Panc1 (cell line): ENCODE results near the gene CCDC192.

ENCODE experiments used
- TF ChIP-seq, protein P1 (sequence below): fragments of 450-650 bp; IDR thresholded peaks from 2 replicates; pipeline ENCODE4 v1.5.1; 2017; ENCODE audit warnings: mild to moderate bottlenecking
- TF ChIP-seq, protein P2 (sequence below), 2 experiments: IDR thresholded peaks; 2 replicates each; pipeline ENCODE4 v1.6.1; 2011 to 2012; ENCODE audit warnings: low read depth in 2 of 2, control low read depth in 1 of 2, low read length in 1 of 2, mild to moderate bottlenecking in 1 of 2, moderate library complexity in 1 of 2; ENCODE audit not compliant: insufficient read depth in 1 of 2

DNA sequence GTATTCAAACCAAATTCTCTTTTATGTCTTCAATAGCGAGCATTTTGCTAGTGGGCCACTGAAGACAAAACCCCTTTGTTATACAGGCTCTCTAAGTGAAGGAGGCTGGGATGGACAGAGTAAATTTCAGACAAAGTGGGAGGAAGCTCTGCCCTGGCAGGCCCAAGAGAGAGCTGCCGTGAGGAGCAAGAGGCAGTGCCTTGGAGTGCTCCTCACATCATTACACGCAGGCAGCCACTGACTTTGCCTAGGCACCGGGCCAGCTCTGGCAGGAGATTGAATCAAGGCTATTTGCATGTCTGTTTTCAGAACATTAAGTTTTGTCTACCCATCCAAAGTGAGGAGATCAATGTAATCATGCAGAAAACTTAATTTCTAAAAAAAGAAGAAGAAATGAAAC lies 167.7 kb downstream of the CCDC192 start:
- TF ChIP-seq, protein P1, sequence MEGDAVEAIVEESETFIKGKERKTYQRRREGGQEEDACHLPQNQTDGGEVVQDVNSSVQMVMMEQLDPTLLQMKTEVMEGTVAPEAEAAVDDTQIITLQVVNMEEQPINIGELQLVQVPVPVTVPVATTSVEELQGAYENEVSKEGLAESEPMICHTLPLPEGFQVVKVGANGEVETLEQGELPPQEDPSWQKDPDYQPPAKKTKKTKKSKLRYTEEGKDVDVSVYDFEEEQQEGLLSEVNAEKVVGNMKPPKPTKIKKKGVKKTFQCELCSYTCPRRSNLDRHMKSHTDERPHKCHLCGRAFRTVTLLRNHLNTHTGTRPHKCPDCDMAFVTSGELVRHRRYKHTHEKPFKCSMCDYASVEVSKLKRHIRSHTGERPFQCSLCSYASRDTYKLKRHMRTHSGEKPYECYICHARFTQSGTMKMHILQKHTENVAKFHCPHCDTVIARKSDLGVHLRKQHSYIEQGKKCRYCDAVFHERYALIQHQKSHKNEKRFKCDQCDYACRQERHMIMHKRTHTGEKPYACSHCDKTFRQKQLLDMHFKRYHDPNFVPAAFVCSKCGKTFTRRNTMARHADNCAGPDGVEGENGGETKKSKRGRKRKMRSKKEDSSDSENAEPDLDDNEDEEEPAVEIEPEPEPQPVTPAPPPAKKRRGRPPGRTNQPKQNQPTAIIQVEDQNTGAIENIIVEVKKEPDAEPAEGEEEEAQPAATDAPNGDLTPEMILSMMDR: no peak
- TF ChIP-seq, protein P2, sequence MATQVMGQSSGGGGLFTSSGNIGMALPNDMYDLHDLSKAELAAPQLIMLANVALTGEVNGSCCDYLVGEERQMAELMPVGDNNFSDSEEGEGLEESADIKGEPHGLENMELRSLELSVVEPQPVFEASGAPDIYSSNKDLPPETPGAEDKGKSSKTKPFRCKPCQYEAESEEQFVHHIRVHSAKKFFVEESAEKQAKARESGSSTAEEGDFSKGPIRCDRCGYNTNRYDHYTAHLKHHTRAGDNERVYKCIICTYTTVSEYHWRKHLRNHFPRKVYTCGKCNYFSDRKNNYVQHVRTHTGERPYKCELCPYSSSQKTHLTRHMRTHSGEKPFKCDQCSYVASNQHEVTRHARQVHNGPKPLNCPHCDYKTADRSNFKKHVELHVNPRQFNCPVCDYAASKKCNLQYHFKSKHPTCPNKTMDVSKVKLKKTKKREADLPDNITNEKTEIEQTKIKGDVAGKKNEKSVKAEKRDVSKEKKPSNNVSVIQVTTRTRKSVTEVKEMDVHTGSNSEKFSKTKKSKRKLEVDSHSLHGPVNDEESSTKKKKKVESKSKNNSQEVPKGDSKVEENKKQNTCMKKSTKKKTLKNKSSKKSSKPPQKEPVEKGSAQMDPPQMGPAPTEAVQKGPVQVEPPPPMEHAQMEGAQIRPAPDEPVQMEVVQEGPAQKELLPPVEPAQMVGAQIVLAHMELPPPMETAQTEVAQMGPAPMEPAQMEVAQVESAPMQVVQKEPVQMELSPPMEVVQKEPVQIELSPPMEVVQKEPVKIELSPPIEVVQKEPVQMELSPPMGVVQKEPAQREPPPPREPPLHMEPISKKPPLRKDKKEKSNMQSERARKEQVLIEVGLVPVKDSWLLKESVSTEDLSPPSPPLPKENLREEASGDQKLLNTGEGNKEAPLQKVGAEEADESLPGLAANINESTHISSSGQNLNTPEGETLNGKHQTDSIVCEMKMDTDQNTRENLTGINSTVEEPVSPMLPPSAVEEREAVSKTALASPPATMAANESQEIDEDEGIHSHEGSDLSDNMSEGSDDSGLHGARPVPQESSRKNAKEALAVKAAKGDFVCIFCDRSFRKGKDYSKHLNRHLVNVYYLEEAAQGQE (IDR thresholded peaks at IDR 0.05; ENCODE audit: insufficient read depth in 1 of 2, low read depth in 2 of 2, low read length in 1 of 2): no peak
